Measurements from ENCODE around the gene METTL9.

DNA sequence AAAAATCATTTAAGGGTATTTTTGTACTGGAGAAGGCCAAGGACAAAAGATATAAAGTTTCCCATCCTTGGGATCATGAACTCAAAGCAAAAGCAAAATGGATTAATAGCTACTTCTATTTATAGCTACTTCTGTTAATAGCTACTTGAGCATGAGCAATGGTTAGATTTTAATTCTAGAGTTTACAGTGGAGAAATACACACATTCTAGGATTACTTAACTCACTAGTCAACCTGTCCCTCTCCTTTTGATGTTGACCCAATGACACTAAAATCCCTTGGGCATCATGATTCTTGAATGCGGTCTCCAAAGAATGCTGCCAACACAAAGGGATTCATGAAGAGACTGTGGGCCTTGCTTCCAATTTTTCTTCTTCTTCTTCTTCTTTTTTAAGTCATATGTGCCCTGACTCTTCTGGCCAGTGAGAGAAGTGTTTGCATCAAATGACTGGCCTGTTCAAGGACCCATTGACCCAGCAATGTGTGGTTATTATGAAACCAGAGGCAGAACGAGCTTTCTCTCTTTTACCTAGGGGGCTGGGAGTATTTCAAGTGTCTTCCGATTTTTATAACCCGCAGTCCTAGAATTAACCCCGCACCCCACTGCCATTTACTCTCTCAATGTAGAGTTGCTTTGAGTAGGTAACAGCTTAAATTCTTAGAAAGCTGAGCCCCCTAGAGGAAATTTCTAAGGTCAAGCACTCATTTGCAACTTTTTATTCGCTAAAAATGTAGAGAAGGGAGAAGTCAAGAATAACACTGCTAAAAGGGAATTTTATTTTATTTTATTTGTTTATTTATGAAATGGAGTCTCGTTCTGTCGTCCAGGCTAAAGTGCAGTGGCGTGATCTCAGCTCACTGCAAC, 99.0 kb downstream of the METTL9 start:
- TF ChIP-seq CREB1 (CRISPR knock-in tag; IDR thresholded peaks at IDR 0.05; ENCODE audit: low read depth), result no peak
- TF ChIP-seq CTCF (conservative IDR thresholded peaks at IDR 0.05; ENCODE audit: low read depth in 2 of 2), result peak in 1 of 2 experiments; percentile 38; a peak in 2 of 4 replicates
- TF ChIP-seq POLR2AphosphoS5 (IDR thresholded peaks at IDR 0.05; ENCODE audit: low read depth), result no peak
- no peak for TF ChIP-seq ZNF114 (CRISPR knock-in tag; IDR thresholded peaks at IDR 0.05)
- TF ChIP-seq, protein P1, sequence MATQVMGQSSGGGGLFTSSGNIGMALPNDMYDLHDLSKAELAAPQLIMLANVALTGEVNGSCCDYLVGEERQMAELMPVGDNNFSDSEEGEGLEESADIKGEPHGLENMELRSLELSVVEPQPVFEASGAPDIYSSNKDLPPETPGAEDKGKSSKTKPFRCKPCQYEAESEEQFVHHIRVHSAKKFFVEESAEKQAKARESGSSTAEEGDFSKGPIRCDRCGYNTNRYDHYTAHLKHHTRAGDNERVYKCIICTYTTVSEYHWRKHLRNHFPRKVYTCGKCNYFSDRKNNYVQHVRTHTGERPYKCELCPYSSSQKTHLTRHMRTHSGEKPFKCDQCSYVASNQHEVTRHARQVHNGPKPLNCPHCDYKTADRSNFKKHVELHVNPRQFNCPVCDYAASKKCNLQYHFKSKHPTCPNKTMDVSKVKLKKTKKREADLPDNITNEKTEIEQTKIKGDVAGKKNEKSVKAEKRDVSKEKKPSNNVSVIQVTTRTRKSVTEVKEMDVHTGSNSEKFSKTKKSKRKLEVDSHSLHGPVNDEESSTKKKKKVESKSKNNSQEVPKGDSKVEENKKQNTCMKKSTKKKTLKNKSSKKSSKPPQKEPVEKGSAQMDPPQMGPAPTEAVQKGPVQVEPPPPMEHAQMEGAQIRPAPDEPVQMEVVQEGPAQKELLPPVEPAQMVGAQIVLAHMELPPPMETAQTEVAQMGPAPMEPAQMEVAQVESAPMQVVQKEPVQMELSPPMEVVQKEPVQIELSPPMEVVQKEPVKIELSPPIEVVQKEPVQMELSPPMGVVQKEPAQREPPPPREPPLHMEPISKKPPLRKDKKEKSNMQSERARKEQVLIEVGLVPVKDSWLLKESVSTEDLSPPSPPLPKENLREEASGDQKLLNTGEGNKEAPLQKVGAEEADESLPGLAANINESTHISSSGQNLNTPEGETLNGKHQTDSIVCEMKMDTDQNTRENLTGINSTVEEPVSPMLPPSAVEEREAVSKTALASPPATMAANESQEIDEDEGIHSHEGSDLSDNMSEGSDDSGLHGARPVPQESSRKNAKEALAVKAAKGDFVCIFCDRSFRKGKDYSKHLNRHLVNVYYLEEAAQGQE (IDR thresholded peaks at IDR 0.05; ENCODE audit: unreplicated experiment), result no peak
- no peak for TF ChIP-seq EZH2 (IDR thresholded peaks at IDR 0.05; ENCODE audit: low read depth, unreplicated experiment)

Measured in GM23338 (cell line).